GM23338 (cell line): Measurements from ENCODE around the gene SYT7. TPM values are rescaled to one million over a fixed set of nuclear protein-coding genes. Genes with fewer than 3 reads are reported as not detected.
"Not testable (repeated sequence)": the region's sequence is repeated elsewhere in the genome, so short reads cannot be mapped to it uniquely, and the experiment has no call there.

Experiments used
- ATAC-seq: fragments of 200-7000 bp; cut with Tn5 transposase; 3 replicates; pipeline ENCODE4 v1.9.1; 2020
- DNase-seq: peaks from one replicate; pipeline ENCODE4 v3.0.0-alpha.2; 2015; ENCODE audit warnings: low spot score
- H2AFZ ChIP-seq: fragments of 200-600 bp; sonication (generic); 2 replicates; pipeline ENCODE4 v1.8.0; 2016; ENCODE audit warnings: antibody characterized with exemption, mild to moderate bottlenecking, moderate library complexity
- H3F3A ChIP-seq: fragments of 200-600 bp; sonication (generic); replicated peaks from 2 replicates; pipeline ENCODE4 v1.8.0; 2017; ENCODE audit warnings: antibody characterized with exemption, mixed run types, low read depth
- H3K27ac ChIP-seq: fragments of 200-600 bp; sonication (generic); 2 replicates; pipeline ENCODE4 v1.6.1; 2016; ENCODE audit warnings: low read depth
- H3K27me3 ChIP-seq: fragments of 200-600 bp; sonication (generic); 2 replicates; pipeline ENCODE4 v1.8.0; 2016; ENCODE audit warnings: mild to moderate bottlenecking, mixed run types, moderate library complexity; ENCODE audit not compliant: insufficient read depth
- H3K36me3 ChIP-seq: fragments of 200-600 bp; sonication (generic); 2 replicates; pipeline ENCODE4 v1.8.0; 2016; ENCODE audit warnings: mild to moderate bottlenecking; ENCODE audit not compliant: insufficient read depth
- H3K4me1 ChIP-seq: fragments of 200-600 bp; sonication (generic); 2 replicates; pipeline ENCODE4 v1.8.0; 2016; ENCODE audit warnings: mild to moderate bottlenecking, moderate library complexity; ENCODE audit not compliant: insufficient read depth
- H3K4me2 ChIP-seq: fragments of 200-600 bp; sonication (generic); 2 replicates; pipeline ENCODE4 v1.7.1; 2017; ENCODE audit warnings: mixed run types
- H3K4me3 ChIP-seq: fragments of 200-600 bp; sonication (generic); 2 replicates; pipeline ENCODE4 v1.6.1; 2016; ENCODE audit warnings: mixed run types
- H3K79me2 ChIP-seq: fragments of 200-600 bp; sonication (generic); replicated peaks from 2 replicates; pipeline ENCODE4 v1.8.0; 2017; ENCODE audit warnings: mild to moderate bottlenecking; ENCODE audit not compliant: insufficient read depth
- H3K9me2 ChIP-seq: fragments of 200-600 bp; sonication (generic); 2 replicates; pipeline ENCODE4 v1.8.0; 2017; ENCODE audit not compliant: insufficient read depth
- H4K20me1 ChIP-seq: fragments of 200-600 bp; sonication (generic); replicated peaks from 2 replicates; pipeline ENCODE4 v1.8.0; 2017; ENCODE audit warnings: mild to moderate bottlenecking; ENCODE audit not compliant: insufficient read depth
- H3K27ac Mint-ChIP-seq: 2 replicates; pipeline ENCODE4 v1.8.0; 2020; ENCODE audit warnings: inconsistent platforms, mild to moderate bottlenecking, moderate library complexity, mixed read lengths
- H3K27me3 Mint-ChIP-seq: 3 replicates; pipeline ENCODE4 v1.8.0; 2022; ENCODE audit warnings: low read depth, mild to moderate bottlenecking, moderate library complexity, mixed read lengths, inconsistent platforms; ENCODE audit not compliant: insufficient read depth, poor library complexity
- H3K36me3 Mint-ChIP-seq: 3 replicates; pipeline ENCODE4 v1.8.0; 2021; ENCODE audit warnings: low read depth, mild to moderate bottlenecking, inconsistent platforms, moderate library complexity, mixed read lengths
- H3K4me1 Mint-ChIP-seq: 3 replicates; pipeline ENCODE4 v1.8.0; 2020; ENCODE audit warnings: mild to moderate bottlenecking, inconsistent platforms, mixed read lengths
- H3K4me3 Mint-ChIP-seq: 3 replicates; pipeline ENCODE4 v1.8.0; 2021; ENCODE audit warnings: moderate library complexity, mild to moderate bottlenecking, inconsistent platforms, mixed read lengths
- H3K9me3 Mint-ChIP-seq: 3 replicates; pipeline ENCODE4 v1.8.0; 2020; ENCODE audit warnings: moderate library complexity, mild to moderate bottlenecking, inconsistent platforms, mixed read lengths
- EZH2phosphoT487 ChIP-seq: fragments of 200-600 bp; sonication (generic); IDR thresholded peaks from one replicate; pipeline ENCODE4 v1.8.1; 2018; ENCODE audit warnings: antibody characterized with exemption; ENCODE audit not compliant: unreplicated experiment
- STAT1 ChIP-seq: IDR thresholded peaks from one replicate; pipeline ENCODE4 v1.6.1; 2016; ENCODE audit warnings: antibody characterized with exemption; ENCODE audit not compliant: unreplicated experiment
- polyA plus RNA-seq: library from polyadenylated mRNA; unstranded; fragments of >200 nt; fragmentation: Nextera tagmentation; extraction: Ambion mirVana; gene quantifications from 2 replicates; pipeline ENCODE4 v1.2.1, GENCODE V29; 2016
- total RNA-seq: library from RNA; depleted of rRNA; stranded (reverse); fragments of >200 nt; shearing (Covaris generic); gene quantifications from 2 replicates; pipeline ENCODE4 v1.2.3, GENCODE V29; 2014
- TF ChIP-seq, protein P1 (sequence below): fragments of 250-450 bp; sonication (Bioruptor Pico); IDR thresholded peaks from 2 replicates; pipeline ENCODE4 v1.5.0; 2020; ENCODE audit warnings: mild to moderate bottlenecking, moderate library complexity

SYT7 gene
- total and polyA plus RNA-seq, 2 experiments from 2014 or later: 1.6 to 10.3 TPM

- H3K9me3 Mint-ChIP-seq: no peaks in the 10 kb centered on the region; the same call in 2 of the 3 replicates
- no peak overlapping the region for H3K4me2 ChIP-seq
- no peak overlapping the region for H2AFZ ChIP-seq
- H3K4me1 ChIP-seq: peaks cover 3% of the 10 kb centered on the region; the same call in 1 of the 2 replicates
- no peak for TF ChIP-seq STAT1
- TF ChIP-seq EZH2phosphoT487: no peak
- TF ChIP-seq, protein P1, sequence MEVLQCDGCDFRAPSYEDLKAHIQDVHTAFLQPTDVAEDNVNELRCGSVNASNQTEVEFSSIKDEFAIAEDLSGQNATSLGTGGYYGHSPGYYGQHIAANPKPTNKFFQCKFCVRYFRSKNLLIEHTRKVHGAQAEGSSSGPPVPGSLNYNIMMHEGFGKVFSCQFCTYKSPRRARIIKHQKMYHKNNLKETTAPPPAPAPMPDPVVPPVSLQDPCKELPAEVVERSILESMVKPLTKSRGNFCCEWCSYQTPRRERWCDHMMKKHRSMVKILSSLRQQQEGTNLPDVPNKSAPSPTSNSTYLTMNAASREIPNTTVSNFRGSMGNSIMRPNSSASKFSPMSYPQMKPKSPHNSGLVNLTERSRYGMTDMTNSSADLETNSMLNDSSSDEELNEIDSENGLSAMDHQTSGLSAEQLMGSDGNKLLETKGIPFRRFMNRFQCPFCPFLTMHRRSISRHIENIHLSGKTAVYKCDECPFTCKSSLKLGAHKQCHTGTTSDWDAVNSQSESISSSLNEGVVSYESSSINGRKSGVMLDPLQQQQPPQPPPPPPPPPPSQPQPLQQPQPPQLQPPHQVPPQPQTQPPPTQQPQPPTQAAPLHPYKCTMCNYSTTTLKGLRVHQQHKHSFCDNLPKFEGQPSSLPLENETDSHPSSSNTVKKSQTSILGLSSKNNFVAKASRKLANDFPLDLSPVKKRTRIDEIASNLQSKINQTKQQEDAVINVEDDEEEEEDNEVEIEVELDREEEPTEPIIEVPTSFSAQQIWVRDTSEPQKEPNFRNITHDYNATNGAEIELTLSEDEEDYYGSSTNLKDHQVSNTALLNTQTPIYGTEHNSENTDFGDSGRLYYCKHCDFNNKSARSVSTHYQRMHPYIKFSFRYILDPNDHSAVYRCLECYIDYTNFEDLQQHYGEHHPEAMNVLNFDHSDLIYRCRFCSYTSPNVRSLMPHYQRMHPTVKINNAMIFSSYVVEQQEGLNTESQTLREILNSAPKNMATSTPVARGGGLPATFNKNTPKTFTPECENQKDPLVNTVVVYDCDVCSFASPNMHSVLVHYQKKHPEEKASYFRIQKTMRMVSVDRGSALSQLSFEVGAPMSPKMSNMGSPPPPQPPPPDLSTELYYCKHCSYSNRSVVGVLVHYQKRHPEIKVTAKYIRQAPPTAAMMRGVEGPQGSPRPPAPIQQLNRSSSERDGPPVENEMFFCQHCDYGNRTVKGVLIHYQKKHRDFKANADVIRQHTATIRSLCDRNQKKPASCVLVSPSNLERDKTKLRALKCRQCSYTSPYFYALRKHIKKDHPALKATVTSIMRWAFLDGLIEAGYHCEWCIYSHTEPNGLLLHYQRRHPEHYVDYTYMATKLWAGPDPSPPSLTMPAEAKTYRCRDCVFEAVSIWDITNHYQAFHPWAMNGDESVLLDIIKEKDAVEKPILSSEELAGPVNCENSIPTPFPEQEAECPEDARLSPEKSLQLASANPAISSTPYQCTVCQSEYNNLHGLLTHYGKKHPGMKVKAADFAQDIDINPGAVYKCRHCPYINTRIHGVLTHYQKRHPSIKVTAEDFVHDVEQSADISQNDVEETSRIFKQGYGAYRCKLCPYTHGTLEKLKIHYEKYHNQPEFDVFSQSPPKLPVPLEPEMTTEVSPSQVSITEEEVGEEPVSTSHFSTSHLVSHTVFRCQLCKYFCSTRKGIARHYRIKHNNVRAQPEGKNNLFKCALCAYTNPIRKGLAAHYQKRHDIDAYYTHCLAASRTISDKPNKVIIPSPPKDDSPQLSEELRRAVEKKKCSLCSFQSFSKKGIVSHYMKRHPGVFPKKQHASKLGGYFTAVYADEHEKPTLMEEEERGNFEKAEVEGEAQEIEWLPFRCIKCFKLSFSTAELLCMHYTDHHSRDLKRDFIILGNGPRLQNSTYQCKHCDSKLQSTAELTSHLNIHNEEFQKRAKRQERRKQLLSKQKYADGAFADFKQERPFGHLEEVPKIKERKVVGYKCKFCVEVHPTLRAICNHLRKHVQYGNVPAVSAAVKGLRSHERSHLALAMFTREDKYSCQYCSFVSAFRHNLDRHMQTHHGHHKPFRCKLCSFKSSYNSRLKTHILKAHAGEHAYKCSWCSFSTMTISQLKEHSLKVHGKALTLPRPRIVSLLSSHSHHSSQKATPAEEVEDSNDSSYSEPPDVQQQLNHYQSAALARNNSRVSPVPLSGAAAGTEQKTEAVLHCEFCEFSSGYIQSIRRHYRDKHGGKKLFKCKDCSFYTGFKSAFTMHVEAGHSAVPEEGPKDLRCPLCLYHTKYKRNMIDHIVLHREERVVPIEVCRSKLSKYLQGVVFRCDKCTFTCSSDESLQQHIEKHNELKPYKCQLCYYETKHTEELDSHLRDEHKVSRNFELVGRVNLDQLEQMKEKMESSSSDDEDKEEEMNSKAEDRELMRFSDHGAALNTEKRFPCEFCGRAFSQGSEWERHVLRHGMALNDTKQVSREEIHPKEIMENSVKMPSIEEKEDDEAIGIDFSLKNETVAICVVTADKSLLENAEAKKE (CRISPR knock-in tag): no peak
- DNase-seq (no peak), ATAC-seq (no peak)
- H3K4me3 Mint-ChIP-seq: no peak overlapping the region
- H3K36me3 ChIP-seq: no peaks in the 10 kb centered on the region
- no peak overlapping the region for H3K27ac Mint-ChIP-seq
- H3K27ac ChIP-seq: no peak overlapping the region
- H3K79me2 ChIP-seq: no peaks in the 10 kb centered on the region
- peaks cover 7% of the 10 kb centered on the region for H3K27me3 Mint-ChIP-seq
- H3K4me3 ChIP-seq: no peak overlapping the region
- no peaks in the 10 kb centered on the region; the same call in 2 of the 3 replicates for H3K36me3 Mint-ChIP-seq
- H4K20me1 ChIP-seq: no peaks in the 10 kb centered on the region
- H3K9me2 ChIP-seq: no peaks in the 10 kb centered on the region
- H3K27me3 ChIP-seq: no peaks in the 10 kb centered on the region
- no peaks in the 10 kb centered on the region for H3F3A ChIP-seq
- peaks cover 7% of the 10 kb centered on the region for H3K4me1 Mint-ChIP-seq
Observed at GRCh38 chr11:61616434-61616833, 35.6 kb upstream of the SYT7 start.

- H3K79me2 ChIP-seq, H3K4me2 ChIP-seq, H3K9me2 ChIP-seq, H3K36me3 ChIP-seq, H3K9me3 Mint-ChIP-seq, H3F3A ChIP-seq, H3K4me3 Mint-ChIP-seq, H3K4me3 ChIP-seq, H3K4me1 ChIP-seq, H3K36me3 Mint-ChIP-seq, ATAC-seq, DNase-seq, H2AFZ ChIP-seq, H4K20me1 ChIP-seq, H3K27ac ChIP-seq, H3K27me3 ChIP-seq, H3K27ac Mint-ChIP-seq: not testable (repeated sequence)
- Mint-ChIP-seq H3K27me3 (peaks cover 11% of the 10 kb centered on the region), H3K4me1 (peaks cover 18% of the 10 kb centered on the region)
Observed at GRCh38 chr11:61614782-61615181, 33.9 kb upstream of the SYT7 start.
